D721Med (cell line): ENCODE data around the gene GPI.
"Not testable (repeated sequence)": the region's sequence is repeated elsewhere in the genome, so short reads cannot be mapped to it uniquely, and the experiment has no call there.

Experiments
- DNase-seq: peaks from one replicate; pipeline ENCODE4 v3.0.0; 2011; ENCODE audit warnings: low spot score; ENCODE audit not compliant: insufficient read length
- FAIRE-seq: peaks from 2 replicates; lab custom pipeline; 2011; peaks lifted over from hg19 to GRCh38; lab: Jason Lieb, UNC
- TF ChIP-seq, protein P1 (sequence below): IDR thresholded peaks from 2 replicates; pipeline ENCODE4 v1.5.1; 2012; ENCODE audit warnings: mild to moderate bottlenecking, control low read depth; ENCODE audit not compliant: insufficient read depth; ENCODE audit errors: missing control alignments

GPI gene

DNA sequence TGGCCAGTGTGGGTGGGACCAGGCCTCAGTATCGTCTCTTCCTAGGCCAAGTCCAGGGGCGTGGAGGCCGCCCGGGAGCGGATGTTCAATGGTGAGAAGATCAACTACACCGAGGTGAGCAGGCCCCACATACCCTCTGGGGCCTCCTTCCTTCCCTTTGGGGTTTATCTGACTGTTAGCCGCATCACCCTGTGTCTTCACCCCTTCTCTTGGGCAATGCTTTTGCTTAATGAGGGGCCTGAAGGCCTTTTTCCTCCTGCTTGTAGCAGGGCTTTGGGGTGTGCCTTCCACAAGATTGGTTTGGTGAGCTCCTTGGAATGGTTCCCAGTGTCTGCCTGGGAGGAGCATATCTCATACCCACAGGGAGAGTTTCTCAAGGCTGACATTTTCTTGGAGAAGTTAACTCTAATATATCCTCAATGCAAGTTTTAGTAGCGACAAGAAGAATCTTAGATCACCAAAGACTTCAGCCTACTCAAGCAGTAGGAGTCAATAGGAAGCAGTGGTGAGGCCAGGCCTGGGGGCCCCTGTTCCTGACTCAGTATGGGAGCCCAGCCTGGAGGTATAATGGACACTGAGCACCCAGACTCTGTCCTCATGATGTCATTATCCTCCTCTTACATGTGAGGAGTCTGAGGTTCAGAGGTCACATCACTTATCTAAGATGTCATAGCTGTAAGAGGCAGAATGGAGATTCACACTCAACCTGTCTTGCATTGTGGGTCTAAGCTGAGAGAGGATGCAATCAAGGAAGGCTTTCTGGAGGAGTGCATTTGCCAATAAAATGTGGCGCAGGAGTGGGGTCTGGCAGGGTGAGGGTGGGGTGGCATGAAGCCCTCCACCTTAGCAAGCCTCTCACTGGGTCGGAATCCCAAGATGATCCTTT, 2.0 kb downstream of the GPI start:
- TF ChIP-seq, protein P1, sequence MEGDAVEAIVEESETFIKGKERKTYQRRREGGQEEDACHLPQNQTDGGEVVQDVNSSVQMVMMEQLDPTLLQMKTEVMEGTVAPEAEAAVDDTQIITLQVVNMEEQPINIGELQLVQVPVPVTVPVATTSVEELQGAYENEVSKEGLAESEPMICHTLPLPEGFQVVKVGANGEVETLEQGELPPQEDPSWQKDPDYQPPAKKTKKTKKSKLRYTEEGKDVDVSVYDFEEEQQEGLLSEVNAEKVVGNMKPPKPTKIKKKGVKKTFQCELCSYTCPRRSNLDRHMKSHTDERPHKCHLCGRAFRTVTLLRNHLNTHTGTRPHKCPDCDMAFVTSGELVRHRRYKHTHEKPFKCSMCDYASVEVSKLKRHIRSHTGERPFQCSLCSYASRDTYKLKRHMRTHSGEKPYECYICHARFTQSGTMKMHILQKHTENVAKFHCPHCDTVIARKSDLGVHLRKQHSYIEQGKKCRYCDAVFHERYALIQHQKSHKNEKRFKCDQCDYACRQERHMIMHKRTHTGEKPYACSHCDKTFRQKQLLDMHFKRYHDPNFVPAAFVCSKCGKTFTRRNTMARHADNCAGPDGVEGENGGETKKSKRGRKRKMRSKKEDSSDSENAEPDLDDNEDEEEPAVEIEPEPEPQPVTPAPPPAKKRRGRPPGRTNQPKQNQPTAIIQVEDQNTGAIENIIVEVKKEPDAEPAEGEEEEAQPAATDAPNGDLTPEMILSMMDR = no peak
- no peak for FAIRE-seq
- no peak for DNase-seq

DNA sequence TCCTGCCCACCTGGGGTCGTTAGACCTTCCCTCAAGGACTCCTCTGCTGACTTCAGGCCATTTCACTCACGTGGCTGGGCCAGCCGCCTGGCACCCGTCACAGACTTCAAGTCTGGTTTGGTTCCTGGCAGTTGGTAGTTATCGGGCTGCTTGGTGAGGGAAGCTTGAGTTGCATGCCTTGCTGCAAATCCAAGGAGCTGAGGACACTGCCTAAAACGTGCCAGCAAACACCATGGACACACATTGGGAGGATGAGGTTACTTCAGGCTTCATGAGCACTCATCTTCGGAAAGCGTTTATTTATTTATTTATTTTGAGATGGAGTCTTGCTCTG, 2.6 kb downstream of the GPI start:
- FAIRE-seq (no peak), DNase-seq (no peak)
- TF ChIP-seq, protein P1 = no peak

DNA sequence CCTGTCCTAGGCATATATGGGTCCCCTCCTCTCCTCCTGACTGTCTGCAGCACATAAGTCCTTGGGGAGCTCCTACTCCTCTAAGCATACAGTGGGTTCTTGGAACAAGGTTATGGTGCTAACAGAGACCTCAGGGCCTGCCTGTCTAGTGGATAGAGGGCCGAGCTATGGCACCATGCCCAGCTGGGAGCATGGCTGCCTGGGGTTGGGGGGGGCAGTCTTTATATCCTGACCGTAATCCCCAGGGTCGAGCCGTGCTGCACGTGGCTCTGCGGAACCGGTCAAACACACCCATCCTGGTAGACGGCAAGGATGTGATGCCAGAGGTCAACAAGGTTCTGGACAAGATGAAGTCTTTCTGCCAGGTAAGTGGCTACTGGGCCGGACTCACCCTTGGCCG, 3.3 kb downstream of the GPI start:
- TF ChIP-seq, protein P1 = no peak
- FAIRE-seq = no peak
- DNase-seq = no peak

DNA sequence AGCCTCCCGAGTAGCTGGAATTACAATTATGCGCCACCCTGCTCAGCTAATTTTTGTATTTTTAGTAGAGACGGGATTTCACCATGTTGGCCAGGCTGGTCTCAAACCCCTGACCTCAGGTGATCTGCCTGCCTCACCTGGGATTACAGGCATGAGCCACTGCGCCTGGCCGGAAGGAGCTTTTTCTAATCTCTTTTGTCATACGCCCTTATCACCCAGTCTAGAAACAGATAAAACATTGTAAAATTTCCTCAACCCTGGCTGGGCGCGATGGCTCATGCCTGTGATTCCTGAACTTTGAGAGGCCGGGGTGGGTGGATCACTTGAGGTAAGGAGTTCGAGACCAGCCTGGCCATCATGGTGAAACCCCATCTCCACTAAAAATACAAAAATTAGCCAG, 4.2 kb downstream of the GPI start:
- FAIRE-seq, DNase-seq: not testable (repeated sequence)

DNA sequence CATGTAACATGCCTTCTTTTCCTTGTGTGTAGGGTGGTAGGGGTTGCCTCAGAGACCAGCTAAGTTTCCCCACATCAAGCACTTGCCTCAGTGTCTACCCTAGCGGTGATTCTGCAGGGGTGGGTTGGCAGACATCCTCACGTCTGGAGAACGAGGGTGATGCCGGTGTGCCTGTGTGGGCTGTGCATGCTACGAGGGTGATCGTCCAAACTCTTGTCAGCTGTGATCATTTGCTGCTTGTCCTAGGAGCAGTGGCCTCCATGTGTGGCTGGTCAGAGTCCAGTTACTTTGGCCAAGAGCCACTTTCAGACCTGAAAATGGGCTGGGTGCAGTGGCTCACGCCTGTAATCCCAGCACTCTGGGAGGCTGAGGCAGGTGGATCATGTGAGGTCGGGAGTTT, 5.1 kb downstream of the GPI start:
- TF ChIP-seq, protein P1 = no peak
- DNase-seq (no peak), FAIRE-seq (no peak)

DNA sequence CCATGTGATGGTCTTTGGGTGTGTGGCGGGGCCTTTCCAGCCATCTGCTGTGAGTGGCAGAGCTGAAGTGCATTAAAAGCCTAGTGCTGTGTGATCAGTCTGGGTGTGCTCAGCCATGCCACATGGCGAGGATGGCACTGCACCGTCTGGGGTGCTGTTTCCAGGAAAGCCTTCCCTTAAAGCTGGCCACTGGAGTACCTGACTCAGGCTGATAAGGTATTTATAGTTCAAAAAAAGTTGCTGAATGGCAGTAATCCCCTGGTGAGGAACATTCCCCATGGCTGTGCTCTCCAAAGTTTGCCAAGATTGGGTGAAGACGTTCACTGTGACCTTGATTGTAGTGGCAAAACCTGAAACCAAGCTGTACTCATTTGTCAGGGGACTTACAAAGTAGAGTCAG, 6.0 kb downstream of the GPI start:
- FAIRE-seq (no peak), DNase-seq (no peak)
- TF ChIP-seq, protein P1 = no peak

DNA sequence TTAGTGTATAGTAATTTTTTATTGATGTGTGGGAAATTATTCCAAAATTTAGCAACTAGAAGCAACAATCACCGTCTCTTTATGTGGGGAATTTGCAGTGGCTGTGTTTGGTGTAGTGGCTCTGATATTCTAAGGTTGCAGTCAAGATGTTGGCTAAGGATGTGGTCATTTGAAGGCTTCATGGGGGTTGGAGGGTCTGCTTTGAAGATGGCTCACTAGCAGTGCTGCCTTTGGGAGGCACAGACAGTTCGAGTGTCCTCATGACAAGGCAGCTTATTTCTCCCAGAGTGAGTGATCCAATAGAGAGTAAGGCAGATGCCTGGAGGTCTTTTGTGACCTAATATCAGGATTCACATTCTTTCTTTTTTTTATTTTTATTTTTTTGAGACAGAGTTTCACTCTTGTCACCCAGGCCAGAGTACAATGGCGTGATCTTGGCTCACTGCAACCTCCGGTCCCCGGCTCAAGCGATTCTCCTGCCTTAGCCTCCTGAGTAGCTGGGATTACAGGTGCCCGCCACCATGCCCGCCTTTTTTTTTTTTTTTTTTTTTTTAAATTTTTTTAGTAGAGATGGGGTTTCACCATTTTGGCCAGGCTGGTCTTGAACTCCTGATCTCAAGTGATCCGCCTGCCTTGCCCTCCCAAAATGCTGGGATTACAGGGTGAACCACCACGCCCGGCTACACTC, 8.7 kb downstream of the GPI start:
- no peak for DNase-seq
- FAIRE-seq = no peak
- TF ChIP-seq, protein P1 = no peak
